GM12878 (cell line): ENCODE measurements around the gene POLG.

Source experiments
- POU2F2 ChIP-seq: IDR thresholded peaks from 3 replicates; pipeline ENCODE4 v1.6.1; 2011; ENCODE audit warnings: low read depth, mild to moderate bottlenecking, low read length, borderline replicate concordance
- TF ChIP-seq, protein P1 (sequence below): fragments of 450-650 bp; IDR thresholded peaks from 2 replicates; pipeline ENCODE4 v1.6.1; 2014; ENCODE audit warnings: mild to moderate bottlenecking

DNA sequence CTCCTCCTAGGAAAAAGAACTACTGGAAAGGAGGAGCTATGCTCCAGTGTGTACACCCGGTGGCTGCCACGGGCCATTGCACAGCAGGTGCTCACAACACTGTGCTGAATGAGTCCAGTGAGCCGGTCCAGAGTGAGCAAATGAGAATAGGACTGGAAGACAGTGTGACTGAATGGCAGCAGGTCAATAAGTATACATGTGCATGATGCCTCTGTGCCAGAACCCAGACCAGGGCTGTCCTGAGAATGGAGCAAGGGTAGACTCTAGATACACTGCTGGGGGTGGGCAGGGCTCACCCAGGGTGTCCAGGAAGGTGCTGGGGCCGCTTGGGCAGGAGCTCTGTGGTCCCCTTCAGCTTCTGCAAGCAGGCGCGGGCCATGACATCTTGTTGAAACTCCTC is 8.3 kb downstream of the POLG start:
- TF ChIP-seq, protein P1, sequence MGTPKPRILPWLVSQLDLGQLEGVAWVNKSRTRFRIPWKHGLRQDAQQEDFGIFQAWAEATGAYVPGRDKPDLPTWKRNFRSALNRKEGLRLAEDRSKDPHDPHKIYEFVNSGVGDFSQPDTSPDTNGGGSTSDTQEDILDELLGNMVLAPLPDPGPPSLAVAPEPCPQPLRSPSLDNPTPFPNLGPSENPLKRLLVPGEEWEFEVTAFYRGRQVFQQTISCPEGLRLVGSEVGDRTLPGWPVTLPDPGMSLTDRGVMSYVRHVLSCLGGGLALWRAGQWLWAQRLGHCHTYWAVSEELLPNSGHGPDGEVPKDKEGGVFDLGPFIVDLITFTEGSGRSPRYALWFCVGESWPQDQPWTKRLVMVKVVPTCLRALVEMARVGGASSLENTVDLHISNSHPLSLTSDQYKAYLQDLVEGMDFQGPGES, result no peak
- TF ChIP-seq POU2F2, result no peak
